Activated CD4-positive, alpha-beta T cell treated with anti-CD3 and anti-CD28 coated beads for 48 hours (primary cell): ENCODE results near the gene CD248.
"Not testable (repeated sequence)": the region's sequence is repeated elsewhere in the genome, so short reads cannot be mapped to it uniquely, and the experiment has no call there.

Experiments used
- DNase-seq: peaks from one replicate; pipeline ENCODE4 v3.0.0-alpha.2; 2020

Gene CD248

DNA sequence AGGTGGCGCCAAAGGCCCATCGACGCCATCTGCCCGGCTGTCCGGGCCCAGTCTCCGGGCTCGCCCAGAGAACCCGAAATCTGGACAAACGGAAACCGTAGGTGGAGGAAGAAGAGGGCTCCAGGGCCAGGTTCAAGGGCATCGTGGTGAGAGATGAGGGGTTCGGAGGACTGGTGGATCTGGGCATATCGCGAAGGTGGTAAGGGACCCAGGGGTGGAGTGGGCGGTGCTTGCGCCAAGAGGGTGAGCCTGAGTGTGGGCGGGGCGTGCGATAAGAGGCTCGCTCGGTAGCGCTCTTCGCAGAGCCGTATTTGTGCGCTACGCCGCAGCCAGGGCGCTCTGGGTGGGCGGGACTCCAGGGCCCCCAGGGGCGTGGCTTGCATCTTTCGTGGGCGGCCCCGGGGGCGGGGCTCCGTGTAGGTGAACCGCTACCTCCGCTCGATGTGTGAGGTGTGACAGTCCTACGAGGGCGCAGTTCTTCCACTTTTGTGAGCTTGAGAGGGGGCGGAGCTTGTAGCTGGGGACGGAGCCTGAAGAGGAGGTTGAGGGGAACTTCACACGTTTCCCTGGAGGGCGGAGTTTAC is 4.8 kb downstream of the CD248 start:
- DNase-seq, result peak; percentile 97

DNA sequence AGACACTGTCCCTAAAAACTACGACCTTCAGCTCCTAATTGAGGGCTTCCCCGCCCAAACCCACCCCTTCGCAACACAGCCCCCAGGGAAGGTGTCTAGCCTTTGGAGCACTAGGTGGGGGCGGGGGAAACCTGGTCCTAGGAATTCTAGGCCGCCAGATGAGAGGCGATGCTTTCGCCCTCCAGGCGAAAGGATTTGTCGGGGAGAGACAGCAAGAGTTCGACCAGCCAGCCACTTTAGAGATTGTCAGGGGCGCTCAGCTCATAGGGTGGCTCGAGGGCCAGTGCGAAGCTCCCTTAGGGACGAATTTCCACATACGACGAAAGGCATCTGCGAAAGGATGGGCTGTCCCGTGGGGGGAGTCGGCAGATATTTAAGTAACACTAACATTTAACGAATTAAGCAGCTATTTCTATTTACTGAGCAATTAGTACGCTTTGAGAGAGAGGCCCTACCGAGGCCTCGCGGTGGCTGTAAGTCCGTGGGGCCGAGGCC is 5.3 kb downstream of the CD248 start:
- no peak for DNase-seq

DNA sequence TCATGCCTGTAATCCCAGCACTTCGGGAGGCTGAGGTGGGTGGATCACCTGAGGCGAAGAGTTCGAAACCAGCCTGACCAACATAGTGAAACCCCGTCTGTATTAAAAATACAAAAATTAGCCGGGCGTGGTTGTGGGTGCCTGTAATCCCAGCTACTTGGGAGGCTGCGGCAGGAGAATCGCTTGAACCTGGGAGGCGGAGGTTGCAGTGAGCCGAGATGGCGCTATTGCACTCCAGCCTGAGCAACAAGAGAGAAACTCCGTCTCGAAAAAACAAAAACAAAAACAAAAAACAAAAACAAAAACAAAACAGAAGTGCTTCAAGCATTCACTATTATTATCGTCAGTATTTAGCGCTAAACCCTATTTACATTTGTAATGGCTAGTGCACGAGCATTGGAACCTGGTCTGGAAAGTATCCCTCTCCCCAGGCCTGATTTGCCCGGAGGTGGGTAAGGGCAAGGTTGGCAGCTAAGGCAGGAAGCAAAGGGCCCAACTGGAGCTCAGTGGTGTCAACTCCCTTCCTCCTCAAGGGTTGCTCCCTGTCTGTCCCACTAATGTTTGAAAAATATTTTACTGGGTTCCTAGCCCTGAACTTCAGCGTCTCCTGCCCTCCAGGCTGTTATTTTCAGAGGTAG is 5.9 kb downstream of the CD248 start:
- DNase-seq, result not testable (repeated sequence)

DNA sequence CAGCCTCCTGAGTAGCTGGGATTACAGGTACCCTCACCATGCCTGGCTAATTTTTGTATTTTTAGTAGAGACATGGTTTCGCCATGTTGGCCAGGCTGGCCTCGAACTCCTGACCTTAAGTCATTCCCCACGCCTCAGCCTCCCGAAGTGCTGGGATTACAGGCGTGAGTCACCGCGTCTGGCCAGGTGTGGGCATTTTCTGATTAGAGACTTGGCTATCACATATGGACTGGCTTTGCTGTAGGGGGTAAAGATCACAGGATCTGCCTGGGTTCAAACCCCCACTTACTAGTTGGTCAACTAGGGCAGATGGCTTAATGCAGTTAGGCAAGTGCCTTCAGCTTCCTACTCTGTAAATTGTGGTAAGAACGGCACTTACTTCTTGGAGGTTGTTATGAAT is 6.5 kb downstream of the CD248 start:
- no peak for DNase-seq

DNA sequence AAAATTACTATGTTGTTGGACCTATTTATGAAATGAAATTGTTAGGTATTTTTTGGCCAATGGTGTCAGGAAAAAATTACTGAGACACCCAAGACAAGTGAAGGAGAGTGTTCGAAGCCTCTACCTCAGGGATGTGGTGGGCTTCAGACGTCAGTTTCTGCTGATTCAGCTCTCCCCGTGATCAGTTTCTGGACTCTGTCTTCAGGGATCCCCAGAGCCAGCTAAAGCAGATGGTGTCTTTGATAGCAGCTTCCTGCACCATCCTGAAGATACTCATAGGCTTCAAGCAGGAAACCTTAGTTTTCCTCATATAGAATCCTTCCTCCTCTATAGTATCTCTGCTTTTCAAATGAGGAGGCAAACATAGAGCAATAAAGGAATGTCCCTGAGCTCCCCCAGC is 7.4 kb downstream of the CD248 start:
- no peak for DNase-seq

DNA sequence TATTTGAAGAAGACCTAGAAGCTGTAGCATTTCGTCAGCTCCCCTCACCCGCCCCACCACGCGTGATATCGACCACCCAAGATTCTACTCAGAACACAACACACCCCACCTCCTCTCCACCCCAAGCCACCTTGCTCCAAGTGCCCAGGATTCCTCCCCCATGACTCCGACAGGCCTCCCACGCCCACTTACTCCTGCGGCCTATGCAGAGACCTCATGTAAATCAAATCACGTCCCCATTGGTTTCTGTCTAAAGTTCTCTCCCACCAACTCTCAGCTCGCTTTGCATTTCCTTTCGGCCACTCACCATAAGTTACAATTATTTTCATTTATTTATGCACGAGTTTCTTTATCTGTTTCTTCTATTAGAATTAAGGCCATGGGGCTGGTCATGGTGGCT is 14.2 kb downstream of the CD248 start:
- no peak for DNase-seq

DNA sequence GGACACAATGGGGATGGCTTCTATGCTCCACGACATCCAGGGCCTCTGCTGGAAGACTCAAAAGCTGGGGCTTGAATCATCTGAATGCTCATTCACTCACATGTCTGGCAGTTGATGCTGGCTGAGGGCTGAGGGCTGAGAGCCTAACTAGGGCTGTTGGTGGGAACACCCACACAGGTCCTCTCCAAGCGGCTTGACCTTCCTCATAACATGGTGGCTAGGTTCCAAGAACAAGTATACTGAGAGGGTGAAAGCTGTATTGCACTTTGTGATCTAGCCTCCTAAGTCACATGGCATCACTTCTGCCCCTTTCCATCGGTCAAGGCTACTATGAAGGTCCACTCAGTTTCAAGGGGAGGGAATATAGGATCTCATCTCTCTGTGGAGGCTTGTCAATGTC is 17.7 kb downstream of the CD248 start:
- no peak for DNase-seq

DNA sequence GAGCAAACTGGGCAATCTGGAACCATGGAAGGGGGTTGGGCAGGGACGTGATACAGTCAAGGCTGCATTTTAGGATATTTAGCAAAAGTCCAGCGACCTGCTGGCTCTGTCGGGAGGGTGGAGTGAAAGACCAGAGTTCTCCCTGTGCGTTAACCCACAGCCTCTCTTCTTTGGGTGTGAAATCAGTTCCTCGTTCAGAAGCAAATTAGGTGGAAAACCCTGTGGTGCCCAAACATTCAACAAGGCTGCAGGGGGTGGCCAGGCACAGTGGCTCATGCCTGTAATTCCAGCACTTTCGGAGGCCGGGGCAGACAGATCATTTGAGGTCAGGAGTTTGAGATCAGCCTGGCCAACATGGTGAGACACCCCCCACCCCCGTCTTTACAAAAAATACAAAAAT is 19.2 kb downstream of the CD248 start:
- no peak for DNase-seq

DNA sequence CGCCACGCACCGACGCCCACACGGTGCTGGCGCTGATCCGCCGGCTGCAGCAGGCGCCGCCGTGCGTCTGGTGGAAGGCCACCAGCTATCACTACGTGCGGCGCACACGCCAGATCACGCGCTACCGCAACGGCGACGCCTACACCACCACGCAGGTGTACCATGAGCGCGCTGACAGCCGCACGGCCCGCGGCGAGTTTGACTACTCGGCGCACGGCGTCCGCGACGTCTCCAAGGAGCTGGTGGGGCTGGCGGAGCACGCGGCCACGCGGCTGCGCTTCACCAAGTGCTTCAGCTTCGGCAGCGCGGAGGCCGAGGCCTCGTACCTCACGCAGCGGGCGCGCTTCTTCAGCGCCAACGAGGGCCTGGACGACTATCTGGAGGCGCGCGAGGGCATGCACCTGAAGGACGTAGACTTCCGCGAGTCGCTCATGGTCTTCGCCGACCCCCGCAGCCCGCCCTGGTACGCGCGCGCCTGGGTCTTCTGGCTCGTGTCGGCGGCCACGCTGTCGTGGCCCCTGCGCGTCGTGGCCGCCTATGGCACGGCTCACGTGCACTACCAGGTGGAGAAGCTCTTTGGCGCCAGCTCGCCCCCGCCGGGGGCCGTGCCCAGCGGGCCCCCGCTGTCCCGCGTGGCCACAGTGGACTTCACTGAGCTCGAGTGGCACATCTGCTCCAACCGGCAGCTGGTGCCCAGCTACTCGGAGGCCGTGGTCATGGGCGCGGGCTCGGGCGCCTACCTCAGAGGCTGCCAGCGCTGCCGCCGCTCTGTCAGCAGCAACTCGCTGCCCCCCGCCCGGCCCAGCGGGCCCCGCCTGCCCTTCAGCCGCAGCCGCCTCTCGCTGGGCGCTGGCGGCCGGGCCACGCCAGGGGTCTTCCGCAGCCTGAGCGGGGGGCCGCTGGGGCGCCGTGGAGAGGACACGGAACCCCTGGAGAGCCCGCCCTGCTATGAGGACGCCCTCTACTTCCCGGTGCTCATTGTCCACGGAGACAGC is 21.9 kb downstream of the CD248 start:
- no peak for DNase-seq

DNA sequence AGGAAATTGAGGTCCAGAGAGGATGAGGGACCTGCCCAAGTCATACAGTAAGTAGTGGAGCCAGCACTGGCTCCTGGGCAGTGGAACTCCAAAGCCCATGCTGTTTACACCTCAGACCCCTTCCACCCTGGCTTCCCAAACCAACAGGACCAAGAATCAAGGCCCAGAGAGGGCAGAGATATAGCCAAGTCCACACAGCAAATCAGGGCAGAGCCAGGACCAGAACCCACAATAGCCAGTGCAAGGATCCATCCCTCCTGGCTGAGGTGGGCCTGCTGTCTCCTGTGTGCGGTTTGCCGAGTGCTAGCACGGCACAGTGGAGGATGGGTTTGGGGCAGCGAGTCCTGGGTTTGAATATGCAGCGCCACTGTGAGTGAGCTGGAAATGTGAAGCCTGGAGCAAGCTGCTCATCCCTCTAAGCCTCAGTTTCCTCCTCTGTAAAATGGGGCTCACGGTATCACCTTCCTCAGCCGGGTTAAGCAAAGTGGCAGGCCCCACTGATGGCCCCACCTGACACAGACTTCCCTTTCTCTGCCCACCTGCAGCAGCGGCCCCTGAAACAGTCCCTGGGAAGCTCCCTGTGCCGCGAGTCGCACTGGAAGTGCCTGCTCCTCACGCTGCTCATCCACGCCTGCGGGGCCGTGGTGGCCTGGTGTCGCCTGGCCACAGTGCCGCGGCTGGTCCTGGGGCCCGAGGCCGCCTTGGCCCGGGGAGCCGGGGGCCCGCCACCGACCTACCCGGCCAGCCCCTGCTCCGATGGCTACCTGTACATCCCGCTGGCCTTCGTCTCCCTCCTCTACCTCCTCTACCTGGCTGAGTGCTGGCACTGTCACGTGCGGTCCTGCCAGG is 22.8 kb downstream of the CD248 start:
- no peak for DNase-seq

DNA sequence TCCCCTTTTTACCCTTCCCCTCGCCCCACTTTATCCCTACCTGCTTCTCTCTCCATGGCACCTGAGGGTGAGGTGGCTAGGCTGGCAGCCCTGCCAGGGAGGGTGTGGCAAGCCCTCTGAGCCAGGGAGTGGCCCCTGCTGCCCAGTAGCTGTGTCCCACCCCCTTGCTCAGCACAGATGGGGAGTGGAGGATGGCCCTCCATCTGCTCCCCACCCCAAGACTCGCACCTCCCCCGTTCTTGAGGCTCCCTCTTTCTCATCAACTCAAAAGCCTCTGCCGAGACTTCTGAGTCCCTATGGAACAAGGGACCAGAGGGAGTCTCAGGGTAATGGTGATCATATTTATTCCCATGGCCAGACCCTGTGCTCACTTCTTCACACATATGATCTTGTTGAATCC is 23.5 kb downstream of the CD248 start:
- DNase-seq, result no peak

DNA sequence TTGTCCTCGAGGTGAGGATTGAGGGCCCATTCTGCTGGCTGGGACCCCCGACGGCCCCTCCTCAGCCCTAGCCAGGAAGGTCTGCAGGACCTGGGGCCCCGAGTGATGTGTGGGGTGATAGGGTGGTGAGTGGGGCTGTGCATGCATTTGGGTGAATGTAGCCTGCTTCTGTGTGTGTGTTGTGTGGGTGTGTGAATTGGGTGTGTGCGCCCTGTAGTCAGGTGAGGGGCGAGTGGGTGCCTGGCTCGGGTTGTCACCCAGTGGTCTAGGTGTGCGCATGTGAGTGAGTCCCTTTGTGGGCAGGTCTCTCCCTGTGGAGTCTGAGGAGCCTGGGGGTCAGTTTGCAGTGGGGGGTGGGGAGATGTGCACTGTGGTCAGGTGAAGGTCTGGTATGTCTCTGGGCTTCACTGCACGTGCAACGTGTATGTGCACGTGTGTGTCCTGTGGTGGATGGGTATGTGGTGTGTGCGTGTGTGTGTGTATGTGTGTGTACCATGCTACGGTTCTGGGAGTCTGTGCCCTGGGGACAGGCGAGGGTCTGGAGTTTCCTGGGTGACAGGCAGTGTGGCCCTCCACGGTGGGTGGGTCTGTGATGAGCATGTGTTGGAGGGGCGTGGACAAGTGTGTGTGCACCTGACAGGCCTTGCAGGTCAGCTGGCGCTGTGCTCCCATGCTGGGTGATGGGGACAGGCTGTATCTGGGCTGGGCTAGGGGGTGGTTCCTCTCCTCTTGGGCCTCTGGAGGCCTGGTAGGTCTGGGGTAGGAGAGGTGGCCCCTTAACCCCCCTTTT is 24.1 kb downstream of the CD248 start:
- no peak for DNase-seq

DNA sequence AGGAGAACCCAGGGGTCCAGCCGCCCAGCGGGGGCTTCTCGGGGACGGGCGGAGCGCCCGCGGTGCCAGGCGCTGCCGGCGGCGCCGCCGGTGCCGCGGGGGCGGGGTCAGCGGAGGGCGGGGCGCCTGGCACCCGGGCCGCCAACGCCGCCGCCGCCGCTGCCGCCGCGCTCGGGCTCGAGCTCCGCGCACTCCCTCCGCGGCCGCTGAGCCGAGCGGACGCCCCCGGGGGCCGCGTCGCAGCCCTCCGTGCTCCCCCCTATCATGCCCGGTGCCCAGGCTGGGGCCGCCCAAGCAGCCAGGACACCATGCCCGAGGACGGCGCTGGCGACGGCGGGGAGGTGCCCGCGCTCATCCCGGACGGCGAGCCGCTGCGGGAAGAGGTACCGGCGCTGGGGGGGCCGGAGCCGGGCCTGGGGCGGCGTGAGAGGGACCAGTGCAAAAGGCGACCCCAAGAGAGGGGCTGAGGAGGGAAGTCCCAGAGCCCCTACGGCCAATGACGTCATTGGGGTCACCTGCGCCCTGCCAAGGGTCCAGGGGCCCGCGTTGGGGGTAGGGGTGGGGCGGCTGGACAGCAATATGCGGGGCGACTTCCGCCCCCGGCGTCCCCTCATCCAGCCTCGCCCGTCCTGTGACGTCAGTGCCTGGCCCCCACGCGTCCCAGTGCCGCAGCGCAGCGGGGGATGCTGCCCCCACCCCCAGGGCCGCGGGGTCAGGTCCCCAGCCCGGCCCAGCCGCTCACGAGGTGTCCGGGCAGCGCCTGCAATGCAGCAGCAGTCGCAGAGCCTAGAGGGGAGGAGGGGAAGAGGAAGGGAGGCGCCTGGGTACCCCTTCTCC is 24.9 kb downstream of the CD248 start, which contains the start of gene TMEM151A:
Gene TMEM151A, plus strand, starts transcription at position 189 of the 837 bp plus-strand sequence. Its CDS starts 120 bp downstream, at position 309.
- DNase-seq, result no peak

DNA sequence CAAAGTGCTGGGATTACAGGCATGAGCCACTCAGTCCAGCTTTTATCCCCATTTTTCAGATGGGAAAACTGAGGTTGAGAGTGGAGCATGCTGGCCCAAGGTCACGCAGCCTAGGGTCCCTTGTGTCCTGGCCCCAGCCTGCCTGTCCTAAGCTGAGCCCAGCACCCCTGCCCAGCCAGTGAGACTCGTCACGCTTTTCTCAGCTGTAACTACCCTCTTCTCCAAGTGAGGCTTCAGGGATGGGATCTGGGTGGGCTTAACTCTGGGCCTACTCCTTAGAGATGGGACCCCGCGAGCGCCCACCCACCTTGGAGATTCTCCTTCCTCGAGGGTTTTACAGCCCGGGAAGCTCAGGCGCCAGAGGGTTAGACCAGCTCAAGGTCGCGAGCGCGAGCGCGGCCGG is 25.5 kb downstream of the CD248 start:
- DNase-seq, result no peak

DNA sequence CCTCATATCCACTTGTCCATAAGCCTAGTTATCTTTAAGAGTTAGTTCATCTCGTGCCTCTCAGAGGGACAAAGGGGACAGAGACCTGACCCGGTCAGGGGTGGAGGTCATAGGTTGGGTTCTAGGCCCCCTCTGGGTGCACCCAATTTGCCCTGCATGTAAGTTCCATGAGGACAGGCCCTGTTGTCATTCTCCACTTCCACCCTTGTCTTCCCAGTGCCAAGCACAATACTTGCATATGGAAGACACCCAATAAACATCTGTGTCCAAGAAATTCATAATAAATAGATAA is 26.6 kb downstream of the CD248 start:
- DNase-seq, result no peak

DNA sequence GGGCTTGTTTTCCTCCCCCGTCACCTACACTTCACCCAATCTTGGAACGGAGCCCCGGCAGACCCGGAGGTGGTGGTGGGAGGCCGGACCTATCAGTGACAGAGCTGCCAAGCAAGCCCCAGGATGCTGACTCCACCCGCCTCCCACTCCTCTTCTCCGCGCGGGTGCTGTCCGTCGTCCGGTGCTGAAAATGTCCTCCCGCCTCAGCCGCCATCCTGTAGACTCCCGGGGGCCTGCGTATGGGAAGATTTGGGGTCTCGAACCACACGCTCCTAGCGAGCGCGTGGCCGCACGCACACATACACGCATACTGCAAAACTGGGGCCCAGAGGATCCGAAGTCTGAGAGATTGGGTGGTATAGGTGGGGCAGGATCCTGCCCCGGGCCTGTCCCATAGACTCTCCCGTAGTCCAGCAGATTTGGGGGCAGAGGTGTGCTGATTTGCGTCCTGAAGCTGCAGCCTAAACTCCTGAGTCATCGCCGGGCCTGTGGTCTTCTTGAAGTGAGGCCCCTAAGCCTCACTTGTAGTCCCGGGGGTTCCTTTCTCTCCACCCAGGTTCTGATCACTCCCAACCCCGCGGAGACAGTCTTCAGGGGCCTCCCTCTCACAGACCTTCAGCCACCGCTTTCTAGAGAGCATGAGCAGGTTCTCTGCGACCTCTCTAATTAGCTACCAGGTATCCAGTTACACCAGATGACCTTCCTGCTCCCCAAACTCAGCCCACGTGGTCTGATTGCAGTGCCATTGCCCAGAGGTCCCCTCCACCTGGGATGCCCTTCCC is 27.1 kb downstream of the CD248 start:
- DNase-seq, result peak; percentile 91

DNA sequence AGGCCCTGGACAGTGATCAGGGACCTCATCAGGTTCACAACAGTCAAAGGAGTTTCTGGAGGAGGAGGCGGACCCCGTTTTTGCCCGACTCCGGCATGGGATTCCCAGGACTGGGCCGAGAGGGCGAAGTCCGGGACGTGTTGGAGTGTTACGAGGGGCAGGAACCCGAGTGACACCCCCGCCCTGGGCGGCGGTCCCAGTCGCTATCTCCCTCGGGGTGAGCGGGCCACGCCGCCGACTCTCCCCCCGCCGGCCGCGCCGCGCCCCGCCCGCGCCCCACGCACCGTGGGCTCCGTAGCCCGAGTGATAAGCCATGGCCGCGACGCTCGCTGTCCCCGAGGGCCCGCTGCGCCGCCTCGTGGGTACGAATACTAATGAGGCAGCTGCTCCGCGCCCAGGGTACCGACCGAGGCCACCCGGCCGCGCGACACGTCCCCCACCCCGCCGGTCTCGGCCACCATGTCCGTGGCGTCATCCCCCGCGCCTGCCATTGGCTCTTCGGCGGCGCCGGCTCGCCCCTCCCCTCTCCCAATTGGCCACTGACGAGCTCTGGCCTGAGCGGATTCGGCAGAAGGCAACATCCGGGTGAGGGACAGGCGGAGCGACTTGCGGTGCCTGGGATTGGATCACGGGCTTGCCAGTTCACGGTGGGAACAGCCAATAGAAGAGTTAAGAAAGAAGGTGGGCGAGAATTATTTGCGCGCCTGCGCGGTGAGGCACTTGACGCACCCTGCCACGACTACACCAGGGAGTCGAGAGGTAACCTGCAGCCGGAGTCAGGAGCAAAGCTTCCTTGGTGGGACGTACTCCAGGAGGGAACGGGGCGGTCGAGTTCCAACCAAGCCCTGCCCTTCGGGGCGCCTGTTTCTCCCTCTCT is 27.9 kb downstream of the CD248 start, which contains the start of gene YIF1A:
Gene YIF1A, minus strand, starts transcription at position 473 of the 877 bp plus-strand sequence. Its CDS starts 158 bp downstream, at position 315.
- DNase-seq, result peak; percentile 99

DNA sequence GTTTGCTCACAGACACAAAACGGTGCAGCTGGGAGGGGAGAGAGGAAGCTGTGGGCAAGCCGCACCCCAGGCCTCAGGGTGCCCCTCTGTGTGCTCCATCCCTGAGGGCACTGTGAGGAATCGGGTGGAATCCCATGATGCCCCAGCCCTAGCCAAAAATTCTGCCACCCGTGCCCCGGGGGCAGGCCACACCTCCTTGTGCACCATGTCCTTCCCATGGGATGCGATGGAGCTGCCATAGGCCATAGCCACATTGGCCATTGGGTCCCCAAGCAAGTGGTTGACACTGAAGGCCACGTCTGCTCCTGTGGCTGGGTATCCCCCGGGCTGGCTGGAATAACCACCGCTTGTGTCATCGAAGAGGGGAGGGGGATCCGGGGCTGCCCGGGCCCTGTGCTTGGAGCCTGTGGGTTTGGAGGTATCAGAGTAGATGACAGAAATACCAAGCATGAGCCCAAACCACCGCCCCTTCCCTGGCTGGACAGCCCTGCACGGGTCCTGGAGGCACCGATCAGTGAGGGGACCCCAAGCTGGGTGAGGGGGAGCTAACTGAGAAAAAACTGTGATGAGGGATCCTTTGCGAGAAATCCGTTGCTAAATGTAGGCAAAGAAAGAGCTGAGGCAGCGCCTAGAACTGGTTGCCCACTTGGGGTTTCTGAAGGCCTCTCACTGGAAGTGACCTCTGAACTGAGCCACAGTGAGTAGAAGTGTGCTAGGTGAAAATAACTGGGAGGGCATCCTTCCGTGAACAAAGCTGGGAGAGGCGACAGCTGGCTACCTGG is 28.8 kb downstream of the CD248 start:
- DNase-seq, result no peak
